Uterus (tissue), 2 donors: Measurements from ENCODE around the gene GNPAT.

Experiments
- POLR2A ChIP-seq, 2 donors: fragments of 450-650 bp; IDR thresholded peaks; one replicate each; pipeline ENCODE4 v1.6.1; 2016; ENCODE audit warnings: antibody characterized with exemption in 2 of 2, mild to moderate bottlenecking in 1 of 2, moderate library complexity in 1 of 2
- TF ChIP-seq, protein P1 (sequence below), 4 experiments: fragments of 200-600 bp in 2 of 4; fragments of 450-650 bp in 2 of 4; sonication (generic) in 2 of 4; IDR thresholded peaks; one replicate each; pipeline ENCODE4 v1.5.1; 2016 to 2019; ENCODE audit warnings: antibody characterized with exemption in 4 of 4, mild to moderate bottlenecking in 2 of 4, moderate library complexity in 1 of 4

DNA sequence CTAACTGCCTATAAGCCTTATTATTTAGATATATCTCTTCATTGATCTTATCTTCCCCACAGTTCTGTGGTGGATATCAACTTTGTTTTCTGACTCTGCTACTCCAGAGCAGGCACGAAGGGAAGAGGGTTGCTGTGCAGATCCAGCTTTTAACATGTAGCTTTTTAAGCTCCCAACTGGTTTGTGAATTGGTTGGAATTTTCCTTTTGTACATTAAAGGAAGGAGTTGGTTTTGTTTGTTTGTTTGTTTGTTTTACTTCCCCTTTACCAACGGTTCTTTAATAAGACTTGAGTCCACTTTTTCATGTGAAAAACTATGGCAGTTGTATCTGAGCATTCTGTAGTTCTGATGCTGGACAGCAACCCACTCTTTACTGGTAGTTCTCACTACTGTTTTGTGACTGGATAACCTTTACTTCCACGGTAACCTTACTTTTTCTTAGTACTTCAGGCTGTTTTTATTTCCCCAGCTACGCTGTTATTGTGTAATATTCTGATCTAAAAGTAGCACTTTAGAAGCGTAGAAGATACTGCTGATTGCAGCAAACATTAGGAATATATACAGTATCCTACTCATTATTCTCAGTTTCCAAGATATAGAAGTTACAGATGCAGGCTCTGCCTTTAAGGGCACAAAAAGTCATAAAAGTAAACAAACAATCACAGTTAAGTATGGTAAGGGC is 1.6 kb downstream of the GNPAT start:
- TF ChIP-seq, protein P1, sequence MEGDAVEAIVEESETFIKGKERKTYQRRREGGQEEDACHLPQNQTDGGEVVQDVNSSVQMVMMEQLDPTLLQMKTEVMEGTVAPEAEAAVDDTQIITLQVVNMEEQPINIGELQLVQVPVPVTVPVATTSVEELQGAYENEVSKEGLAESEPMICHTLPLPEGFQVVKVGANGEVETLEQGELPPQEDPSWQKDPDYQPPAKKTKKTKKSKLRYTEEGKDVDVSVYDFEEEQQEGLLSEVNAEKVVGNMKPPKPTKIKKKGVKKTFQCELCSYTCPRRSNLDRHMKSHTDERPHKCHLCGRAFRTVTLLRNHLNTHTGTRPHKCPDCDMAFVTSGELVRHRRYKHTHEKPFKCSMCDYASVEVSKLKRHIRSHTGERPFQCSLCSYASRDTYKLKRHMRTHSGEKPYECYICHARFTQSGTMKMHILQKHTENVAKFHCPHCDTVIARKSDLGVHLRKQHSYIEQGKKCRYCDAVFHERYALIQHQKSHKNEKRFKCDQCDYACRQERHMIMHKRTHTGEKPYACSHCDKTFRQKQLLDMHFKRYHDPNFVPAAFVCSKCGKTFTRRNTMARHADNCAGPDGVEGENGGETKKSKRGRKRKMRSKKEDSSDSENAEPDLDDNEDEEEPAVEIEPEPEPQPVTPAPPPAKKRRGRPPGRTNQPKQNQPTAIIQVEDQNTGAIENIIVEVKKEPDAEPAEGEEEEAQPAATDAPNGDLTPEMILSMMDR (IDR thresholded peaks at IDR 0.05), result no peak
- no peak for TF ChIP-seq POLR2A (IDR thresholded peaks at IDR 0.05)
